HG03025 (cell line): Measurements from ENCODE around the gene GTPBP4.

Experiments
- ATAC-seq: cut with Tn5 transposase; IDR thresholded peaks from one replicate; pipeline ENCODE4 v1.9.1; 2021; ENCODE audit warnings: mild to moderate bottlenecking, moderate library complexity; ENCODE audit not compliant: unreplicated experiment, low FRiP score

The GTPBP4 gene

DNA sequence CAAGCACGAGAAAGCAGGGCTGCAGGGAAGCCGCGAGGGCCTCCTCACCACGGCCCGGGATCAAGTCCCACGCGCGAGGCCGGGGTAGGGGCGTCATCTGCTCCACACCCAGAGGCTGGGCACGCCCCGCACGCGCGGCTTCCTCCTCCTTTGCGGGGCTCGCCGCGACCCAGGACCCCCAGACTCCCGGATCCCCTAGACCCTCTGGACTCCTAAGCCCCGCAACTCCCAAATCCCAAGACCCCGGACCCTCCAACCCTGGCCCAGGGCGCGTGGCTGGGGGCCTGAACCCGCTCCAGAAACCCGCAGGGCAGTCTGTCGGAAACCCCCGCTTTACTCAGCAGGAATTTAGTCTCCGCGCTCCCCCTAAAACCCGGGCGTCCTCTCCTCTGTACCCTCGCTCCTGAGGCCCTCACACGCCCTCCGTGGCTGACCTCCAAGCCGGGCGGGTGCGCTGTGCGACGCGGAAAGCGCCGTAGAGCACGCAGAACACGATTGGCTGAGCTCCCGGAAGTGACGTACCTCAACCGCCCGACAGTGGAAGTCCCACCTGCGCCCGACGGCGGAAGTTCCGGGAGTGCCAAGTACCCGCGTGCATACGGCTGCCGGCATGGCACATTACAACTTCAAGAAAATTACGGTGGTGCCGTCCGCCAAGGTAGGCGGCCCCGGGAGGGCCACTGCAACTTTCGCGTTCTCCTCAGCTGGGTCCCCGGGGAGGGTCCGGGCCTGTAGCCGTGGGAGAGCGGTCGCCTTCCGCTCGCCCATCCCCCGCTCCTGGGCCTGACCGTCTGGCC lies at the start of gene GTPBP4:
Gene GTPBP4 (plus strand): TSS at position 565 of the 797 bp plus-strand sequence. CDS start 46 bp downstream, at position 611.
- ATAC-seq: peak; percentile 94

DNA sequence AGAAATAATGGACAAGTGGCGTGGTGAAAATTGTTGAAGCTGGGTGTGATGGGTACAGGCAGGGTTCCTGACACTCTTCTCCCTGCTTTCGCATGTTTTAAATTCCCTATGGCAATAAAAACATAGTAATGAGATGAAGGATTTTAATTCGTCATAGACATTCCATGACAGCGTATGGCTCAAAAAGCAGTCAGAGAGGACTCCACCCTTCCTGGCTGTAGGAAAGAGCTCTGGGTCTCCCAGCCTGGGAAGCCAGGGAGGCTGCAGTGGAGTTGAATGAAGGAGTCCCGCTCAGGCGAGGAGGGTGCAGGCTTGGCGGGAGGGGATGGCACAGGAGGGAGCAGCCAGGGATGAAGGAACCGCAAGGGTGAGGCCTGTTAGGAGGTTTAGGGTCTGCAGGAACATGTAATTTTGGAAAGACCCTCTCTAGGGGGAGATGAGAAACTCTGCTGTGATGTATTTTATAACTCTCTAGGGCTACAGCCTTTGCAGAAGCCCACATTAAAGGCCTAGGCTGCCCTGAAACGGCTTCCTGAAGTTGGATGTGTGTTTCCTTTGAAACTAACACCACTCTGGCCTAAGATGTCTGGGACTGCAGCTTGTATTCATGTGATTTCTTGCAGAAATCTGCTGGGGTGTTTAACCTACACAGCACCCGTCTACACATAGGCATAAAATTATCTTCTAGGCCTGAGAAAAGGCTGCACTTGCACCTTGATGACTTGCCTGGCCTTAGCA lies 49.1 kb upstream of the GTPBP4 start:
- ATAC-seq: no peak

DNA sequence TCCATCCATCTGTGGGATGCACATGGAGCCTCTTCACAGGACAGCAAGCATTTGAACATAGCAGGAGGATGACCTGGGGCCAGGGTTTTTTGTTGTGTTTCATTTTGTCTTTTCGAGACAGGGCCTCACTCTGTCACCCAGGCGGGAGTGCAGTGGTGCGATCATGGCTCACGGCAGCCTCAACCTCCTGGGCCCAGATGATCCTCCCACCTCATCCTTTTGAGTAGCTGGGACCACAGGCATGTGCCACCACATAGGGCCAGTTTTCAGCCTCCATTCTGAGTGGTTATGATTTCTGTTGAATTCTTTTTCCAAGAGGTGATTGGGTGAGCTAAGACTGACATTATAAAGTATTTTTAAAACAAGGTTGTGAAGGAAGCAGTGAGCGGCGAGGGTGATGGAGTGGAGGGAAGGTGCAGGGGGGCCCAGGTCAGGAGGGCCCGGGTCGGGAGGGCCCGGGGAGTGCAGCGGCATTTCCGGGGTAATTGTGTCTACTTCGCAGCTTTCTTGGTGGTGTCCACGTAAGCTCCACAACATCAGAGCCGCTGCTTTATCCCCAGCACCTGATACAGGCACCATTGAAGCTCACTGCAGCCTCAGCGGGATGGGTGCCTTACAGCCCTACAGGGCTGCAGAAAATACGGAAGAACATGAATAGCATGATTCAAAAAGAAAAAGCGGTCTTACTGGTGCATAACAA lies 44.8 kb upstream of the GTPBP4 start:
- no peak for ATAC-seq

DNA sequence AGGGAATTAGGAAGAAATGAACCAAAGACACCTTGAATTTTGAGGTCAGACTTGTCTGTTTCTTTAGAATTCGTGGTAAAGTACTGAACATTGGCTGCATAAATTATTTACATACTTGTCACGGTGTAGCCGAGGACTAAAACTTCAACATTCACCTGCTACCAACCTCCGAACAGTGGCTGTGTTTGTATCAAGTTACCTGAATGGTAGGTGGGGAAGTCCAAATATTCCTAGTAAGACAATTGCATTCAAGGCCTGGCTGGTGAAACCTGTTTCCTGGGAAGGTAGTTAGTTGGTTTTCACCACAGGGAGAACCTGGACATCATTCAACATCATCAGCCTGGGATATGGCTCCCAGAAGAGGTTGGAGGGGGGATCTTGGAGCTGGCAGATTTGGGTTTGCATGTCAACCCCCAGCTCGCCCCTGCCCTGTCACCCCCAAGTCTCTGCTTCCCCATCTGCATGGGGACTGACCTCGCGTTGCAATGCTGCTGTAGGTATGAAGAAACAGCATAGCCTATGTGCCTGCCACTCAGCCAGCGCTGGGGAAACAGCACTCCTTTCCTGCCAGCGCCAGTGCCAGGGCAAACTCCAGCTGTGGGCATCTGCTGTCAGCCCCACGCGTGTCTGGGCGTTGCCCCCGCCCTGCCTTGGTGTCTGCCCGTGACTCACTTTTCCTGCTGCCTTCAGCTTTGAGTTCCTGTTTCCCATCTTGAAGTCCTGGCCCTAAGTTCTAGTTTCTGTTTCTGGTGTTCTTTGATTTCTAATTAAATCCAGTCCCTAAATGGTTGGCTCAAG lies 44.0 kb upstream of the GTPBP4 start:
- ATAC-seq: no peak

DNA sequence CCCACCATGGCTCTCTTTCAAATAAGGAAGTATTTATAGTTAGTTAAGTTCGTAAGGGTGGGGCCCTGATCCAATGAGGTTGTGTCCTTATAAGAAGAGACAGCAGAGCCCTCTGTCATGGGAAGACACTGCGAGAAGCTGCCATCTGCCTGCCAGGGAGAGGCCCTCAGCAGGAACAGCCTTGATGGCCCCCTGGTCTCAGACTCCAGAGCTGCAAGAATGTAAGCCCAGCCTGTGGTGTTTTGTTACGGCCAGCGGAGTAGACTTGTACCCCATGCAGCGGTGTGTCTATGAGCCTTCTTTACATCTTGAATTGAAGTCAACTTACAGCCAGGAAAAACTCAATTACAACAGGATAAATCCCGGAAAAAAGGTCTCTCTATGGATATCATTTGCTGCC lies 42.5 kb upstream of the GTPBP4 start:
- no peak for ATAC-seq

DNA sequence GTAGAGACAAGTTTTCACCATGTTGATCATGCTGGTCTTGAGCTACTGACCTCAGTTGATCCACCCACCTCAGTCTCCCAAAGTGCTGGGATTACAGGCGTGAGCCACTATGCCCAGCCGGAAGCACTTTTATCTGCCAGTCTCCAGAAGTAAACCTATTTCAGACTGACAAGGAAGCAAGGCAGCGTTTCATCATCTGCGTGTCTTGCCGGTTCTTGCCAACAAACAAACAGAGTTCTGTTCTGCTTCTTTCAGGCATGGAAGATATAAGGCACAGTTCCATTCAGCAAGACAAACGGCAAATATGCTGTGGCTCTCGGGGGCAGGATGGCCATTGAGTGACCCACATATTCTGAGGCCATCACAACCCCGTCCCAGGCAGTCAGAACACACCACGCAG lies 41.2 kb upstream of the GTPBP4 start:
- no peak for ATAC-seq

DNA sequence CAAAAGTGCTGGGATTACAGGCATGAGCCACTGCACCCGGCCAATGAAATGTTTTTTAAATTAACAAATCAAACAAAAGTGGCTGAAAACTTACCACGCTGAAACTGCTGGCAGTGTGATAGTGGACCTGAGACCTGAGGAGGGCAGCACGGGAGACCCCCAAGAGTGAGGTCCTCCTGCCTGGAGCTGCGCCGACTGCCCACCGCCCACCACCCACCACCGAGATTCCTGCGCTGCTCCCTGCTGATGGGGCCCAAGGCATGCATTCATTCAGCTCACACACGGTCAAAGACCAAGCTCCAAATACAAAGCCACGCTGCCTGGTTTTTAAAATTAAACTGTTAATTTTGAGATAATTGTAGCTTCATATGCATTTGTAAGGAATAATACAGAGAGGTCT lies 40.4 kb upstream of the GTPBP4 start:
- ATAC-seq: no peak

DNA sequence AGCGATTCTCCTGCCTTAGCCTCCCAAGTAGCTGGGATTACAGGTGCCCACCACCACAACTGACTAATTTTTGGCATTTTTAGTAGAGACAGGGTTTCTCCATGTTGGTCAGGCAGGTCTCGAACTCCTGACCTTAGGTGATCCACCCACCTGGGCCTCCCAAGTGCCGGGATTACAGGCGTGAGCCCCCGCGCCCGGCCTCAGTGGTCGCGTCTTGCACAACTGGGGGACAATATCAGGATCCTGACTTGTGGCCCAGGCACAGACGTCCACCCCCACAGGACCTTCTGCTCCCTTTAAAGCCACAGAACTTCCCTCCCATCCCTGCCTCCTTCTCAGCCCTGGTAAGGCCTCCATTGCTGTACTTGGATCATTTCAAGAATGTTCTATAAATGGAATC lies 39.9 kb upstream of the GTPBP4 start:
- no peak for ATAC-seq

DNA sequence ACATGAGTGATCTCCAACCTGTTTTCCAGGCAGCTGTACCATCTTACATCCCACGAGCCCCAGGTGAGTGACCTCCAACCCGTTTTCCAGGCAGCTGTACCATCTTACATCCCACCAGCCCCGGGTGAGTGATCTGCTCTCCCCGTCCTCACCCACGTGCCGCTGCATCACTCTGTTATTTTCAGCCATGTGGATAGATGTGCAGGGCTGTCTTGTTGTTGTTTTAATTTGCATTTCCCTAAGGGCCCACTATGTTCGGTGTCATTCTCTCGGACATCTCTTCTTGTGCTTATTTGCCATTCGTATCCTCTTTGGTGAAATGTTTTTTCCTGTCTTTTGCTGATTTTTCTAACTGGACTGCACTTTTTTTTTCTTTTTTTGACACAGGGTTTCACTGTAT lies 38.8 kb upstream of the GTPBP4 start:
- no peak for ATAC-seq

DNA sequence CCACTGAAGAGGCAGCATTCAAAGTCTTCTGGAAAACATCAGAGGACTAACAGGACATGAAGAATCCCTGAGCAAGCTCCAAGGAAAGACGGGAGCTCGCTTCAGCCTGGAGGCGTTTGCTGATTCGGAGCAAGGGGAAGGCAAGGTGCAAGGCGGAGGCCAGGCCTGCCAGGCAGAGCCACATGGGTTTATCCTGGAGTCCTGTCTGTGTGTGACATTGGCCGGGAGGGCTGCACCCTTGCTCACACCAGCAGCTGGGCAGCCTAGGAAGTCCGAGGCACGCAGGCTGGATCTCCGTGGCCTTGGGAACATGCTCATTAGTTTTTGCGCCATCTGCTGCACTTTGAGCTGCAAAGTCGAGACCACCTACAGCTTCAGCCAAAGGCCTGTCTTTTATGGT lies 34.4 kb upstream of the GTPBP4 start:
- no peak for ATAC-seq

DNA sequence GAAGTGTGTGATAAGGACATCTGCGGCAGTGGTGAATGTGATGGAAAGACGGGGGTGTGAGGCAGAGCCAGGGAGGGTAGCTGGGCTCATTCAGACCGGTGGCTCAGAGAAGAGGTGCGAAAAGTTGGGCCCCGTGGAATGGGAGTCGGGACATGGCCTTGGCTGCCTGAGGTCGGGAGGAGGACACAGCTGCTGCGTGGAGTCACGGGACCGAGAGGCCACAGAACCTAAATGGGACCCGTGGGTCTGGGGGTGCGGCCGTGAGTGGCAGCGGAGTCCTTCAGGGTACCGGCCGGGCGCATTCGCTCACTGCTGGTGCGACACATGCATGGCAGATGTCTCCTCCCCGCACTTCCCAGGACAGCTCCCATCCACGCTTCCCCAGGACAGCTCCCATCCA lies 33.8 kb upstream of the GTPBP4 start:
- ATAC-seq: no peak

DNA sequence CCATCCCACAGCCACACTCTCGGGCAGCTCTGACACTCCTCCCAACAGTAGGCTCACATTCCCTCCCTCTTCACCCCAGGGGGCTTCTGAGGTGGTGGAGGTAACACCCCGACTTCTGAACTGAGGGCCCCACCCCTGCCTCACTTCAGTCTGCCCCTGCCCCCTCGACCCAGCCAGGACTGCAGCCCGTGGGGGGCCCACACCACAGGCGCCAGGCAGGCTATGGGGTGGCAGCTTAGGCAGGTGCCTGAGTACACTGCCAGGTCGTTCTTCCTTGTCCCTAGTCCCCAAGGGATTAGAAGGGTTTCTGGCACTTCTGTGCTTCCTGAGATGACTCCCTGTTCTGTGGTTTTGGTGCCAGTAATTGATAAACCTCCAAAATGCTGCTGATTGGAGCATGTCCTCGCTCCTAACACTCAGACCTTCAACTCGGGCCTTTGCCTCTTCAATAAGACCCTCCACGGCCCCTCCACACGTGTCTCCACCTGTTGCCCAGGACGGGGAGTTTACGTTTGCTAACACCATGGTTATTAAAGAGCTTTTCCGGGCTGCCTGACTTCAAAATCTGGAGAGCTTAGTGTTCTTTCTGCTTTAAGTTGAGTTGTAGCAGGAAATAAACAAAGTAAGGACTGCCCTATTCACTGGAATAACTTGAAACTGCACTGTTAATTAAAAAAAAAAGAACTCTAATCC lies 33.0 kb upstream of the GTPBP4 start:
- no peak for ATAC-seq

DNA sequence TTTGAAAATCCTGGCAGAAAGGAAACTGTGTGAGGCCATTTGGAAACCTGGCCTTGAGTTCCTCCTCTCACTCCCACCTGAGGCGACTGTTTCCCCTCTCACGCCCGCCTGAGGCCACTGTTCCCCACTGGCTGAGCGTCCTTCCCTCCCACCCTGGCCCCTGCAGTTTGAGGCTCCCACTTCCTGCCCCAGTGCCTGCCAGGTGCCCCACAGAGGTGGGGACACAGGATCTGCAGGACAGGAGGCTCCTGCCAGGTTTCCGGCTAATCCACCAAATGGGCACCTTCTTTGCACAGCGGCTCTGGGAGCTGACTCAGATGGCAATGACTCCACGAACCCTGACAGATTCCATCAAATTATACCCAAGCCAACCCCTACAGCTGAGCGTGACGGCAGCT lies 32.4 kb upstream of the GTPBP4 start:
- no peak for ATAC-seq

DNA sequence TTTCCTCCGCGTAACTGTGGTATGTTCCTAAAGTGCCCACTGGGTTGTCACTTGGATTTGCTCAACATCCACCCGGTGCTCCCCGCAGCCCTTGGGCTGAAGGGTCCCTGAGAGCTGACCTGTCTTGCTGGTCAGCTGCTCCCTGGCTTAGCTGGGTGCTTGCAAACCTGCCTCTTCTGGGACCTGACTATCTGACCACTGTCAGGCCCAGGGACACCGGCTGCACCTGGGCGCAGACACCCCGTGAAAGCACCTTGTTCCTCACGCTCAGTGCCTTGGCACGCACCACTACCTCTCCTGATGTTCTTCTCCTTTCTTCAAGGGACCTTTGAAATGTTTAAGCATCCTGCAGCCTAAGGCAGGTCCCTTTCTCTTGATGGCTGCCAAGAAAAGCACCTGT lies 30.1 kb upstream of the GTPBP4 start:
- ATAC-seq: no peak

DNA sequence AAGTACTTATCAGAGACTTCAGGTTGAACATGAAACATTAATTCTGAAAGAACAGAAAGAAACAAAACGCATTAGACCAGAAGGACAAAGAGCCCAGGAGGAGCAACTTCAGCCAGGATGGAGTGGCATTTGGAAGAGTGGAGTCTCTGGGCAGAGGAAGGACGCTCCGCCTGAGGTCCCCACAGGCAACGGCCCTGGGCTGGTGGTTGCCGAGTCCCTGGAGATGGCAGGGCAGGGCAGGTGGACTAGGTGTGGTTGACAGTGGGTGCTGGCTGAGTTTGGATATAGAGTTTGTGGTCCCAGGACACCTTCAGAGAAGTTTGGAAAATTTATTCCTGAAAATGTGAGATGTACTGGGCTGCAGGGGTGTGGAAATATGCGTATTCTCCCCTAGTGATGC lies 29.4 kb upstream of the GTPBP4 start:
- no peak for ATAC-seq

DNA sequence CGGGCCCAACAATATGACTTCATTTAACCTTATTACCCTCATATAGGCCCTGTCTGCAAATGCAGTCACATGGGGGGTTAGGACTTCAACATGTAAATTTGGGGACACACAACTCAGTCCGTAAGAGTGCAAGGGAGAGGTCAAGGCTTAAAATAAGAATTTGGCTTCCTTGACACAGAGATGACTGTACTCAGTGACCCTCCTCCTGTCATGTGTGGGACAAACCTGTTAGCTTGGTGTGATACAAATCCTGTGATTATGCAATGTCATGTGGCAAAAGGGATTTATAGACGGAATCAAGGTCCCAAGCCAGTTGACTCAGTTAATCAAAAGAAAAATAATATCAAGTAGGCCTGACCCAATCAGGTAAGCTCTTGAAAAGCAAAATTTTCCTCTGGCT lies 25.9 kb upstream of the GTPBP4 start:
- ATAC-seq: no peak

DNA sequence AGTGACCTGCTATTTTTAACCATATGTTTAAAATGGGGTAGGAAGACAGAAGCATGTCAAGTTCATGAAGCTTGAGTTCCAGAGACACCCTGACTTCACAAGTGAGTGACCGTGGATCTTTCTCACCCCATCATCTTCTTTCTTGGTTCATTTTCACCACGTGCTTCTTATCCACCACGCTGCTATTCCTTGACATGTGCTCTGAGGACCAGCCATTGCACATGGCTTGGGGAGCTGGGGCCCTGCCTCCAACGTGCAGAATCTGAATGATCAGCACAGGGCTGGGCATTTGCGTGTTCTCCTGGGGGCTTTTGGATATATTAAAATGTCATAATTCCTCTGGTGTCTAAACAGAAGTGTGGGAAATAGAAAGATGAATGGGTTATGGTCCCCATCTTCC lies 25.0 kb upstream of the GTPBP4 start:
- no peak for ATAC-seq

DNA sequence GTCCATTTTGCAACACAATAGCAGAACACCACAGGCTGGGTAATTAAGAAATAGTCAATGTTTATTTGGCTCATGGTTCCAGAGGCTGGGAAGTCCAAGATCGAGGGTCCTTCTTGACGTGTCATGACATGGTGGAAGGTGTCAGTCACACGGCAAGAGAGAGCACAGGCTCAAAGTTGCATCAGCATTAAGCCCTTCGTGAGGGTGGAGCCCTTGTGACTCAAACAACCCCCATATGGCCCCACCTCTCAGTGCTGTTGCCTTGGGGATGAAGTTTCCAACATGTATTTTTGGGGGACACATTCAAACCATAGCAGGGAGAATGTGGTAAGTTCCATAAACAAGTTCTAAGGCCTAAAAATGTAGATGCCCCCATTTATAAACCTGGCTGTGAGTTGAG lies 24.6 kb upstream of the GTPBP4 start:
- no peak for ATAC-seq

DNA sequence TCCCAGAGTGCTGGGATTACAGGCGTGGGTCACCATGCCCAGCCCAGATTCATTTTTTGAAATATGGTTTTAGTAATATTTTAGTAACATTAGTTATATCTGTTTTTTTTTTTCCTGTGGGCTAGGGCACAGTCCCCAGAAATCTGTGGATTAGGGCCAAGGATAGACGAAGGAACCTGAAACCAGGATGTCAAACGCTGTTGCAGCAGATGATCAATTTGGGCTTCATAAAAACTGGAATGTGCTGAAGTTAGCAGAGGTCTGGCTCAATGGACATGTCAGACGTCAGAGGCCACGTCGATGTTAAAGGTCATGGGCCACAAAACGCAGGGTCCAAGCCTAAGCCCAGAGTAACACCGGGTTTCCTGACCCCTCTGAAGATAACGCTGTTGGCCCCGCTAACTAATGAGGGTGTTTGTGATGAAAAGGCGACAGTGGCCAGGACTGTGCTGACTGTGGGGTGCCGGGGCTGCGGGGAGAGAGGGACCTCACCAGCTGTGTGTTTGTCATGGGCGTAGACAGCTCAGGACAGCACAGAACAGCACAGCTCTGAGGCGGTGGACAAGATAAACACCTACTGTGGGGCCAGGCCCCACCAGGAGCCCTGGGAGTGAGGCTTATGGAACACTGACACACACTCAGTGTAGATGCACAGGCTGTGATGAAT lies 23.8 kb upstream of the GTPBP4 start:
- ATAC-seq: no peak

DNA sequence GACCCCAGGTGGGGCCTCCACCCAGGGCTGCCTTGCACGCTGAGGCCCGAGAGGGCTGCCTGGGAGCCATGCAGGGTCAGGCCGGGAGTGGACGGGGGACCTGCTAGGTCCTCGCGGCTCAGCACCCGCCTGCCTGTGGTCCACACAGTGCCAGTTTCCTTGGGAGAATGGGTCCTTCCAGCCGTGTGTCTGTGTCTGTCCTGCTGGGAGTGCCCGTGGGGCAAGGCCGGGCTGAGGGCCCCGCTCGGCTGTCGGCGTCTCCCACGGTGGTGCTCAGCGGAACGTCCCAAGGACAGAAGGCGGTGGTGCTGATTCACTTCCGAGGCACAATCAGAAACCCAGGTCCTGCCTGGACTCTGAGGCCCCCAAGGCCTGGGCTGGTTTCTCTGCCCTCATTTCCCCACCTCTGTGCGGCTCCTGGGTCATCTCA lies 23.2 kb upstream of the GTPBP4 start:
- ATAC-seq: no peak
